ENCODE results near the gene IFNL1. TPM values are rescaled to one million over a fixed set of nuclear protein-coding genes. Genes with fewer than 3 reads are reported as not detected.

Gene IFNL1
- total RNA-seq, 4 donors from 2014 or later, result not detected

DNA sequence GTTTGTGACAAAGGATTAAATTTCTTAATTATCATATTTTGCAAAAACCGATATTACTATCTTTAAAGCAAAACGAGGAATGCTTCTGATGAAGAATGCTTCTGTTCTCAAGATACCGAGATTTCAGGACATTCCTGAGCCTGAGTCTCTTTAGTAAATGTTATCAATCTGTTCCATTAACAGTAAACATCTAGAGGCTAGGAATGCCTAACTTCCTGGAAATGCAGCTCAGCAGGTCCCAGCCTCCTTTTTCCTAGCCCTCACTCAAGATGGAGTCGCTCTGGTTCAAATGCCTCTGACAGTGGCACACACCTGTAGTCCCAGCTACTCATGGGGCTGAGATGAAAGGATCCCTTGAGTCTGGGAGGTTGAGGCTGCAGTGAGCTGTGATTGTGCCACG, 45.1 kb upstream of the IFNL1 start:
- WGBS, 2 donors (ENCODE audit: low coverage in 1 of 2), result 62 to 79% methylated on average over 3 to 5 of the region's 5 CpGs
- Histone ChIP-seq H3K27ac (no peak overlapping the region), H3K27me3 (peaks cover 57% of the 10 kb centered on the region), H3K4me1 (peaks cover 0 to 12% (median 9%) of the 10 kb centered on the region in 4 donors), H3K9me3 (no peaks in the 10 kb centered on the region), H3K4me3 (no peak overlapping the region), H3K36me3 (no peaks in the 10 kb centered on the region)
- intact Hi-C loops (cut with DNase I; ENCODE audit: low total_unique reads), result no loop called here
- DNase-seq, result no peak
- in situ Hi-C loops (cut with MboI; ENCODE audit: low pct_ligation_motif_present in 1 of 4, low pct_unique_long_range_greater_than_20kb in 1 of 4, low sequenced_read_pairs in 3 of 4), result no loop called here
- no peak for TF ChIP-seq POLR2A (IDR thresholded peaks at IDR 0.05)
- TF ChIP-seq CTCF (IDR thresholded peaks at IDR 0.05), result no peak
- no peak for TF ChIP-seq EP300 (IDR thresholded peaks at IDR 0.05; ENCODE audit: low read depth)
- no peak for TF ChIP-seq POLR2AphosphoS5 (IDR thresholded peaks at IDR 0.05)

- WGBS, 2 donors (ENCODE audit: low coverage in 1 of 2), result 50 to 76% methylated on average over 3 of the region's 3 CpGs
These were observed 44.4 kb upstream of the IFNL1 start for GRCh38 chr19:39251846-39252245.

DNA sequence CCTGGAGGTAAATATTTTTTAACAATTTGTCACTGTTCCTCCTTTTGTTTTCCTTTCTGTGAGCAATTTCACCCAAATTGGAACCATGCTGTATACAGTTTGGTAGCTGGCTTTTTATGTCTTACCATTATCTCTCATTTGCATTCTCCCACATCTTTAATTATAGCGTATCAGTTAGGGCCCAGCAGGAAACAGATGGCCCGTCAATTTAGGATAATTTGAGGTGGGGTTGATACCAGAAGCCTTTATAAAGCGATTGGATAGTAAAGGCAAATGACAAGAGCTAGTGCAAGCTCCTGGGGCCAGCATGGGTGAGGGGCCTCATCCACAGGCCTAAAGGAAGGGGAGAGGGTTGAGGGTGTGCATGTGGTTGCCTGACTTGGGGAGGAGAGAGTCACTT, 43.7 kb upstream of the IFNL1 start:
- 52 to 56% methylated on average over 3 of the region's 3 CpGs for WGBS, 2 donors (ENCODE audit: low coverage in 1 of 2)
- TF ChIP-seq CTCF (IDR thresholded peaks at IDR 0.05) (no peak), EP300 (IDR thresholded peaks at IDR 0.05; ENCODE audit: low read depth) (no peak), POLR2AphosphoS5 (IDR thresholded peaks at IDR 0.05) (no peak), POLR2A (IDR thresholded peaks at IDR 0.05) (no peak)
- H3K4me3 ChIP-seq, result no peak overlapping the region
- H3K27ac ChIP-seq, result no peak overlapping the region
- in situ Hi-C loops (cut with MboI; ENCODE audit: low pct_ligation_motif_present in 1 of 4, low pct_unique_long_range_greater_than_20kb in 1 of 4, low sequenced_read_pairs in 3 of 4) (no loop called here), intact Hi-C loops (cut with DNase I; ENCODE audit: low total_unique reads) (no loop called here)
- H3K9me3 ChIP-seq, result no peaks in the 10 kb centered on the region
- no peak for DNase-seq
- peaks cover 0 to 8% (median 4%) of the 10 kb centered on the region in 4 donors for H3K4me1 ChIP-seq
- peaks cover 51% of the 10 kb centered on the region for H3K27me3 ChIP-seq
- no peaks in the 10 kb centered on the region for H3K36me3 ChIP-seq

More at GRCh38 chr19:39251846-39252245, 44.4 kb upstream of the IFNL1 start:
- Histone ChIP-seq H3K27me3 (peaks cover 57% of the 10 kb centered on the region), H3K4me1 (peaks cover 0 to 12% (median 9%) of the 10 kb centered on the region in 4 donors), H3K36me3 (no peaks in the 10 kb centered on the region), H3K27ac (no peak overlapping the region), H3K4me3 (no peak overlapping the region), H3K9me3 (no peaks in the 10 kb centered on the region)
- in situ Hi-C loops (cut with MboI; ENCODE audit: low pct_ligation_motif_present in 1 of 4, low pct_unique_long_range_greater_than_20kb in 1 of 4, low sequenced_read_pairs in 3 of 4) (no loop called here), intact Hi-C loops (cut with DNase I; ENCODE audit: low total_unique reads) (no loop called here)
- DNase-seq, result no peak
- TF ChIP-seq POLR2AphosphoS5 (IDR thresholded peaks at IDR 0.05) (no peak), CTCF (IDR thresholded peaks at IDR 0.05) (no peak), POLR2A (IDR thresholded peaks at IDR 0.05) (no peak), EP300 (IDR thresholded peaks at IDR 0.05; ENCODE audit: low read depth) (no peak)

DNA sequence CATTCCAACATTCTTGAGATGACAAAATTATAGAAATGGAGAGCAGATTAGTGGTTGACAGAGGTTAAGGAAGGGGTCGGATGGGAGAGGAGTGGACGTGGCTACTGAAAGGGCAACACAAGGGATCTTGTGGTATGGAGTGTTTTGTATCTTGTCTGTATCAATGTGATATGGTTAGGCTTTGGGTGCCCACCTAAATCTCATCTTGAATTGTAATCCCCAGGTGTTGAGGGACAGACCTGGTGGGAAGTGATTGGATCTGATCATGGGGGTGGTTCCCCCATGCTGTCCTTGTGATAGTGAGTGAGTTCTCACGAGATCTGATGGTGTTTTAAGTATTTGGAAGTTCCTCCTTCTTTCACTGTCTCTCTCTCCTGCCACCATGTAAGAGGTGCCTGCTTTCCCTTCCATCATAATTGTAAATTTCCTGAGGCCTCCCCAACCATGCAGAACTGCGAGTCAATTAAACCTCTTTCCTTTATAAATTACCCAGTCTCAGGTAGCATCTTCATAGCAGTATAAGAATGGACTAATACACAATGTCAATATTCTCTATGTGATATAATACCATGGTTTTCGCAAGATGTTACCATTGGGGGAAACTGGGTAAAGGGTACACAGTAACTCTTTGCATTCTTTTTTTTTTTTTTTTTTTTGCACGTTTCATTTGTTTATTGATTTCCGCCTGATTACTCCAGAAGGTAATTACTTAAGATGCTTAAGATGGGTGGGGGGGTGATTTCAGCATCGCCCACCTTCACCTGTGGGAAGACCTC, 42.6 kb upstream of the IFNL1 start:
- TF ChIP-seq POLR2AphosphoS5 (IDR thresholded peaks at IDR 0.05) (no peak), CTCF (IDR thresholded peaks at IDR 0.05) (no peak), EP300 (IDR thresholded peaks at IDR 0.05; ENCODE audit: low read depth) (no peak), POLR2A (IDR thresholded peaks at IDR 0.05) (no peak)
- no peak overlapping the region for H3K27ac ChIP-seq
- in situ Hi-C loops (cut with MboI; ENCODE audit: low pct_ligation_motif_present in 1 of 4, low pct_unique_long_range_greater_than_20kb in 1 of 4, low sequenced_read_pairs in 3 of 4), result no loop called here

More for the DNA sequence above, 42.6 kb upstream of the IFNL1 start:
- Histone ChIP-seq H3K4me3 (no peak overlapping the region), H3K9me3 (no peaks in the 10 kb centered on the region), H3K27me3 (peaks cover 40% of the 10 kb centered on the region), H3K36me3 (no peaks in the 10 kb centered on the region), H3K4me1 (peaks cover 0 to 3% (median 0%) of the 10 kb centered on the region in 4 donors)
- intact Hi-C loops (cut with DNase I; ENCODE audit: low total_unique reads), result no loop called here
- WGBS, 2 donors (ENCODE audit: low coverage in 1 of 2), result 62 to 73% methylated on average over 4 to 8 of the region's 8 CpGs
- no peak for DNase-seq

Data from transverse colon (tissue), 4 donors.